ENCODE data around the gene TSPAN3.

DNA sequence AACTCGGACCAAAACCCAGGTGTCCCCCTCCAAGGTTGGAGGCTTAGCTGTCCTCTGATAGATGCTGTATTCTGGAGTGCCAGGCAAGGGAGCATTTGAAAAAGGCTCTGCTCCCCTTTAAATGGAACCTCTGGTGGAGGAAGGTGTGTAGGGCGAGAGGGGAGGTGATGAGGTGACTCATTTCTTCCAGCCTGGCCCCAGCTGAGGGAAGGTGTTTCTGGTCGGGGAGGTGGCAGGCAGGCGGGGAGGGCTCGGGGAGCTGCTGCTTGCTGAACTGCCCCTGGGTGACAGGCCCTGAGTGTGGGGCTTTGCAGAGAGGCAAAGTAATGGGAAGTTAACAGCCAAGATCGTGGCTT is 57.2 kb downstream of the TSPAN3 start:
- TF ChIP-seq, protein P1, sequence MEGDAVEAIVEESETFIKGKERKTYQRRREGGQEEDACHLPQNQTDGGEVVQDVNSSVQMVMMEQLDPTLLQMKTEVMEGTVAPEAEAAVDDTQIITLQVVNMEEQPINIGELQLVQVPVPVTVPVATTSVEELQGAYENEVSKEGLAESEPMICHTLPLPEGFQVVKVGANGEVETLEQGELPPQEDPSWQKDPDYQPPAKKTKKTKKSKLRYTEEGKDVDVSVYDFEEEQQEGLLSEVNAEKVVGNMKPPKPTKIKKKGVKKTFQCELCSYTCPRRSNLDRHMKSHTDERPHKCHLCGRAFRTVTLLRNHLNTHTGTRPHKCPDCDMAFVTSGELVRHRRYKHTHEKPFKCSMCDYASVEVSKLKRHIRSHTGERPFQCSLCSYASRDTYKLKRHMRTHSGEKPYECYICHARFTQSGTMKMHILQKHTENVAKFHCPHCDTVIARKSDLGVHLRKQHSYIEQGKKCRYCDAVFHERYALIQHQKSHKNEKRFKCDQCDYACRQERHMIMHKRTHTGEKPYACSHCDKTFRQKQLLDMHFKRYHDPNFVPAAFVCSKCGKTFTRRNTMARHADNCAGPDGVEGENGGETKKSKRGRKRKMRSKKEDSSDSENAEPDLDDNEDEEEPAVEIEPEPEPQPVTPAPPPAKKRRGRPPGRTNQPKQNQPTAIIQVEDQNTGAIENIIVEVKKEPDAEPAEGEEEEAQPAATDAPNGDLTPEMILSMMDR (IDR thresholded peaks at IDR 0.05; ENCODE audit: insufficient read depth, low read length, poor library complexity, severe bottlenecking): no peak
- no peak for TF ChIP-seq EZH2phosphoT487 (conservative IDR thresholded peaks at IDR 0.05; ENCODE audit: low read length)
